Stimulated activated naive CD4-positive, alpha-beta T cell (primary cell): ENCODE results near the gene OPHN1.
"Not testable (repeated sequence)": the region's sequence is repeated elsewhere in the genome, so short reads cannot be mapped to it uniquely, and the experiment has no call there.

Experiments used
- DNase-seq, 6 experiments: peaks; one replicate each; lab custom pipeline; 2025; lab: John Stamatoyannopoulos, UW

OPHN1 gene

DNA sequence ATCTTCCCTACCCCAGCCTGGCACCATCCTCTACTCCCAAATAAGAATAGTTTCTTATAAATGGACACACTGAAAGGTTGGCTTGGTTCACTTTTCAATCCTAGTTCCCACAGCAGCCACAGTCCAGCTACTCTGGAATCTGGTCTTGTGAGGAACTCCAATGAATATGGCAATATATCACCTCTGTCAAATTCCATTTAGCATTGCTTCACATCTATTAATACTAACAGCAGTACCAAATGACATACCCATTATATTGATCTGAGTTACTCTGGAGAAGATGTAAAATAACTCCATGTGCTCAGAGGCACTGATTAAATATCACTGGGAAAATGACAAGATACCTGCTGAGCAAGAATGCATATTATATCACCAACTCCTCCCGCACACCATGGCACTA is 8.6 kb downstream of the OPHN1 start:
- no peak for DNase-seq

DNA sequence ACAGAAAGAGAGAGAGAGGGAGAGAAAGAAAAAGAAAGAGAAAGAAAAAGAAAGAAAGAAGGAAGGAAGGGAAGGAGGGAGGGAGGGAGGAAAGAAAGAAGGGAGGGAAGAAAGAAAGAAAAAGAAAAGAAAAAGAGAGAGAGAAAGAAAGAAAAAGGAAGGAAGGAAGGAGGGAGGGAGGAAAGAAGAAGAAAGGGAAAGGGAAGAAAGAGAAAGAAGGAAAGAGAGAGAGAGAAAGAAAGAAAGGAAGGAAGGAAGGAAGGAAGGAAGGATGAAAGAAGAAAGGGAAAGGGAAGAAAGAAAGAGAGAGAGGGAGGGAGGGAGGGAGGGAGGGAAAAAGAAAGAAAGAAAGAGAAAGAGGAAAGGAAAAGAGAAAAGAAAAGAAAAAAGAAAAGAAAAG is 10.8 kb downstream of the OPHN1 start:
- no peak for DNase-seq

- no peak for DNase-seq
Measured at GRCh38 chrX:68421636-68422035, 11.7 kb downstream of the OPHN1 start.

GRCh38 chrX:68420559-68420958 is 12.7 kb downstream of the OPHN1 start:
- DNase-seq: no peak

- DNase-seq: no peak
Measured at GRCh38 chrX:68419975-68420374, 13.3 kb downstream of the OPHN1 start.

GRCh38 chrX:68417651-68418050 is 15.6 kb downstream of the OPHN1 start:
- no peak for DNase-seq

DNA sequence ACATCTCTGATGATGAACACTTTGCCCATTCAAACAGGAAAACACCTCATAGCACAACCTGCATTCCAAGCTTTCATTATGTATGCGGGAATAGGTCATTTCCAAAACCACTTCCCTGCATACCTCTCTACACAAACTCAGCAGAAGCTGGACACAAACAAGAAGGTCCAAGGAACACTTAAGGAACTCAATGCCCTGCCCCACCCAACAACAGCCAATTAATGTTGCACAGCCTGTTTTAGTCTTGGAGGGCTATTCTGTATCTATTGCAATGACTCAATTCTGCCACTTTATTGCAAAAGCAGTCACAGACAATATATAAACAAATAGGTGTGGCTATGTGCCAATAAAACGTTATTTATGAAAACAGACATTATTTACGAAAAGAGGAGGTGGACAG is 16.7 kb downstream of the OPHN1 start:
- DNase-seq: no peak

DNA sequence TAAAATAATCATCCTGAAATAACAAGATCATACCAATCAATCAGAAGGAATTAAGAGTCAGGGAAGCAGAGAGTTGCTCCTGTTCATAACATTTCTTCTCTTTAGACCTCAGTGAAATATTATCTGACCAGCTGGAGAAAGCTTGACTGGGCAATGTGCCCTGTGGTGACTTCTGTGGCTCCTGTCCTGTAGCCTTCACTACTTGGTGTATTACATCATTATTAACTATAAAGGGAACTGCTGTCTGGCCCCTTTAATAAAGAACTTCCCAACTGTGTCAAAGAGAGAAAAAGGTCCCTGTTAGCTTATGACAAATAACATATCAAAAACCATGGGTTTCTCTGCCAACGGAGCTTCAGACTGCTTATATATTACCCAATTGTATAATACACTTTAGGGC is 18.0 kb downstream of the OPHN1 start:
- no peak for DNase-seq

DNA sequence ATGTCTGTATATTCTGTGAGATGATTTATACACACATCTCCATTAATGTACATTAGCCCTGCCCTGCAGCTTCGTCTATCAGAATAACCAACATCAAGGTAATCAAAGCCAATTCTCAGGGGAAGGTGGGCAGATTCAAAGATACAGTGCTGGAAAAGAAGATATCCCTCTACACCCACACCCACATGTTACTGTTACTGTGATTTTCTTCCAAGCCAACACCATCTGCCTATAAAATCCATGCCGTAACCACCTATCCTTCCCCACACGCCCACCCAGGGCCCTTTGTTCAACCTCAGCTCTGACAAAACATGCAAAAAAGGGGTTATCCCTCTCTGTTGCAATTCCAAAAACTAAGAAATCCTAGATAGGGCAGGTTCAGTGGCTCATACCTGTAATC is 20.0 kb downstream of the OPHN1 start:
- no peak for DNase-seq

- no peak for DNase-seq
Measured at GRCh38 chrX:68411729-68412128, 21.6 kb downstream of the OPHN1 start.

GRCh38 chrX:68409194-68409593 is 24.1 kb downstream of the OPHN1 start:
- DNase-seq: no peak

DNA sequence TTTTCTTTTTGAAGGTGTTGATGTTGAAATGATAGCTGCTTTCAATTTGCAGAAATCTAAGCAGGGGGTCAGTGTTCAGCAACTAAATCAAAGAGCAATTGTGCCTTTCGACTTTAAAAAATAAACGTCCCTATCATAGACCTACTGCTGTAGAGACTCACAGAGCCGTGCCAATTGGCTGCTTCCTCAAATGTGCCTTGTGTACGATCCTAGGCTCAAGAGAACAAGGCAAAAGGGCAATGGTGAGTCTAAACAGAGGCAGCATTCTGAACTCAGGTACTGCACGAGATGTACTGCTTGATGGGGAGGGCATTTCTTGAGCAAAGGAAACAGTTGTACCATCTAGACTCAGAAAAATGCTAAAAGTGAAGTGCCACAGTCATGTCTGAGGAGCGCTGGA is 29.8 kb downstream of the OPHN1 start:
- no peak for DNase-seq

DNA sequence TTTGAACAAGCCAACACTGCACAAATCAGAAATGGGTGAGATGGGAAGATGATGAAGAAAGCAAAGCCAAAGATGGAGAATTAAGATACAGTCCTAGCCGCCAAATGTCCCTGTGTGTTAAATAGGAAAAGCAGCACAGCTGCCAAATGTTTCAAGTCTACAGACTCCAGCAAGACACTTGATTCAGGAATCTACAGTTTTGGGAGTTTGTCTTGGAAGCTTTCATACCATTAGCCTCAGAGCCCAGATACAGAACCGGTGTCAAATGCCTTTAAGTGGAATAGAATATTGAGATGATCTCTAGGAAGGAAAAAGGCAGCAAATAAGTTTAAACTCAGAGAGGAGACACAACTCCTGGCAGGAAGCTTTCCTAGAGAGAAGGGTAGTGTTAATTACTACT is 30.3 kb downstream of the OPHN1 start:
- DNase-seq: no peak

- DNase-seq: no peak
Measured at GRCh38 chrX:68402094-68402493, 31.2 kb downstream of the OPHN1 start.

DNA sequence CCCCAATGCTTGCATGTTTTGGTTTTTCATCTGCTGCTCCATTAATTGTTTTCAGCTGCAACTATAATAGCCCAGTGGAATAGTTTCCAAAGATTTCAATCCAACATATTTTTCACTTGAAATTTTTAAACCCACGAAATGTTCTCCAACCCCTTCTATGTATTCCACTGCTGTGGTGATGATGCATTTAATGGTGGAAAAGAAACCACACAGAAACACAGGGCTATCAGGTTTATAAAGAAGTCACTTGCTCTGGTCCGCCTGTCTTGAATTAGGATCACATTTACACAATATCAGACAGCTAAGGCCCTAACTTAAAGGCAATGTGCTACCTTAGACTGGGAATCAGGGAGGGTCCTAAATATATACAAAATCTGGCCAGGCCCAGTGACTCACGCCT is 35.0 kb downstream of the OPHN1 start:
- no peak for DNase-seq

DNA sequence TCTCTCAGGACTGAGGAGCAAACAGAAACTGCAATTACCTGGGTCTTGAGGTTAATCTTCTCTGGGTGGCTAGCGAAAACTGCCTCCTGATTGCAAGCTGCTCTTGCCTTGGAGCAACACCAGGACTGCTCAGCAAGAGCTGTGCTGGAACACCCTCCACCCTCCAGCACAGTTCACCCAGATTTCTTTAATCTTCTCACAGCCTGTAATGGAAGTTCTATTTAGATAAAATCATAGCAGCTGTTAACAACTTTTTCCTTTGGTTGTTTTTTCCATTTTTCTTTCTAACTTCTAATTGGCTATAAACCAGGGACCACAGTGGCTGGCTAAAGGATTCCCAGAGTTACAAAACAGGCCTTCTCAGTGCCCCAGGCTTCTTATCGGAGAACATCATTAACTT is 36.3 kb downstream of the OPHN1 start:
- DNase-seq: no peak

GRCh38 chrX:68389419-68389960 is 43.8 kb downstream of the OPHN1 start:
- not testable (repeated sequence) for DNase-seq

GRCh38 chrX:68387776-68388175 is 45.5 kb downstream of the OPHN1 start:
- no peak for DNase-seq

DNA sequence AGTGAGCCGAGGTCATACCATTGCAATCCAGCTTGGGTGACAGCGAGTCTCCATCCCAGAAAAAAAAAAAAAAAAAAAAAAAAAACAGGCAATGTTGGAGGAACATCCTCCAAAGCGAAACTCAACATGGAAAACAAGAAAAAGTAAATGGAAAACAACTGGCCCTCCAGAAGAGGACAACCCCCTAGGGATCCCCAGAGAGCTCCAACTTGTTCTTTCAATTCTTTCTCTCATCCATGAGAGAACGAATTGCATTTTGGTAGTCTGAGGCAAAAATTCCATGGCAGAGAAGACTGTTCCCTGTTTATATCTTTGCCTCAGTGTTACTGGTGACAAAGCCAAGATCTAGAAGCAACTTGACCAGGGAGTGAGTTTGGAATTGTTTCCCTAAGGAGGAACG is 49.8 kb downstream of the OPHN1 start:
- no peak for DNase-seq

DNA sequence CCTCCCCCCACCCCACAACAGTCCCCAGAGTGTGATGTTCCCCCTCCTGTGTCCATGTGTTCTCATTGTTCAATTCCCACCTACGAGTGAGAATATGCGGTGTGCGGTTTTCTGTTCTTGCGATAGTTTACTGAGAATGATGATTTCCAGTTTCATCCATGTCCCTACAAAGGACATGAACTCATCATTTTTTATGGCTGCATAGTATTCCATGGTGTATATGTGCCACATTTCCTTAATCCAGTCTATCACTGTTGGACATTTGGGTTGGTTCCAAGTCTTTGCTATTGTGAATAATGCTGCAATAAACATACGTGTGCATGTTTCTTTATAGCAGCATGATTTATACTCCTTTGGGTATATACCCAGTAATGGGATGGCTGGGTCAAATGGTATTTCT is 55.7 kb downstream of the OPHN1 start:
- not testable (repeated sequence) for DNase-seq

DNA sequence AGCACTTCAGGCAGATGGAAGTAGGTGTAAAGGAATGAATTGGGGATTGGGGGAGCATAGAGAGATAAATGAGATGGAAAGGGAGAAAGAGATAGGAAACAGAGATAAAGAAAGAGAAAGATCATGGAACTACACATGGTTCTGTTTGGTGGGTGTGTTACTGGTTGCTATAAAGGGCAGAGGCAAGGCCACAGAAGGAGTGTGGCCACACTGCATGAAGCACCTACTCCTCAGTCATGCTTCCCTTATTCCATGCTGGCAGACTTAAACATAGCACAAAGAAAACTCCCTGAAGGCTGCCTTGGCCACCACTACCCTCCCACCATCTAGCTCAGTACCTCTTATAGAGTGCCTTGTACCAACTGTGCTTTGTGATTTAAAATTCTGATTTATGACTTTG is 56.9 kb downstream of the OPHN1 start:
- DNase-seq: no peak

- DNase-seq: no peak
Measured at GRCh38 chrX:68375803-68376202, 57.5 kb downstream of the OPHN1 start.

GRCh38 chrX:68372665-68373064 is 60.6 kb downstream of the OPHN1 start:
- no peak for DNase-seq

DNA sequence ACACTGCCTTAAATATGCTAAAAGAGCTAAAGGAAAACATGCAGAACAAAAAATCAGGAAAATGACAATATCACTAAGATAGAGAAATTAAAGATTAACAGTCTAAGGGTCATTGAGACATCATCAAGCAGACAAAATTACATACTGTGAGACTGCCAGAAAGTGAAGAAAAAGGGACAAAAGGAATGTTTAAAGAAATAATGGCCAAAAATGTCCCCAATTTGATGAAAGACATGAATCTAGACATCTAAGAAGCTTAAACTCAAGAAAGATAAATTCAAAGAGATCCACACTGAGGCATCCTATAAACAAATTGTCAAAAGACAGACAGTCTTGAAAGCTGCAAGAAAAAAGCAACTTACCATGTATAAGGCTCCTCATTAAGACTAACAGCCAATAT is 63.7 kb downstream of the OPHN1 start:
- no peak for DNase-seq

GRCh38 chrX:68365341-68365740 is 68.0 kb downstream of the OPHN1 start:
- no peak for DNase-seq
